ENCODE data around the gene TPM3. TPM values are rescaled to one million over a fixed set of nuclear protein-coding genes. Genes with fewer than 3 reads are reported as not detected.
"Not testable (repeated sequence)": the region's sequence is repeated elsewhere in the genome, so short reads cannot be mapped to it uniquely, and the experiment has no call there.

Gene TPM3
- total and polyA plus RNA-seq, 10 of the 15 experiments (the other 5 are each of a cell fraction or from before 2014, with no cell fraction given): 270 to 759 (median 505) TPM

- TF ChIP-seq HSF1 (IDR thresholded peaks at IDR 0.05; ENCODE audit: low read depth, low read length) (no peak), PKNOX1 (IDR thresholded peaks at IDR 0.05) (peak; percentile 87), PAX8 (IDR thresholded peaks at IDR 0.05) (no peak), MXI1 (IDR thresholded peaks at IDR 0.05; ENCODE audit: low read depth, low read length) (peak; percentile 68; the same call in 1 of the 2 replicates), KDM1A (IDR thresholded peaks at IDR 0.05; ENCODE audit: borderline replicate concordance) (no peak), ZSCAN29 (IDR thresholded peaks at IDR 0.05) (no peak), NR2F1 (conservative IDR thresholded peaks at IDR 0.05) (no peak), BMI1 (IDR thresholded peaks at IDR 0.05; ENCODE audit: borderline replicate concordance) (peak; percentile 45; the same call in 1 of the 2 replicates), CREM (IDR thresholded peaks at IDR 0.05; ENCODE audit: low read depth) (no peak), USF2 (IDR thresholded peaks at IDR 0.05; ENCODE audit: borderline replicate concordance, low read depth, low read length) (no peak)
Measured at GRCh38 chr1:154206196-154206595, 14.3 kb upstream of the TPM3 start, which contains the start of gene CFAP141 (continued).

GRCh38 chr1:154205778-154206177, 13.9 kb upstream of the TPM3 start:
- H3K9ac ChIP-seq (ENCODE audit: control insufficient read depth, insufficient read depth, low read length); H3K27me3 ChIP-seq (replicated peaks in 1 of 2; ENCODE audit: control insufficient read depth in 2 of 2, insufficient read depth in 2 of 2, low read length in 1 of 2); H3K4me1 ChIP-seq (ENCODE audit: control insufficient read depth, insufficient read depth, low read length); H4K20me1 ChIP-seq (ENCODE audit: control insufficient read depth, insufficient read depth); FAIRE-seq; H3K4me3 ChIP-seq; RAD21 ChIA-PET (ENCODE audit: unreplicated experiment); ATAC-seq; SMC1A ChIA-PET (ENCODE audit: uncharacterized antibody, unreplicated experiment); H3K79me2 ChIP-seq (ENCODE audit: control insufficient read depth, insufficient read depth, low read length); intact Hi-C loops (cut with micrococcal nuclease; ENCODE audit: unreplicated experiment); in situ Hi-C loops (cut with MboI); POLR2A ChIA-PET; H3K9me3 ChIP-seq (replicated peaks; ENCODE audit: control insufficient read depth, insufficient read depth, low read length); DNase-seq (ENCODE audit: low read depth, low spot score); CTCF ChIA-PET; H3K4me2 ChIP-seq (ENCODE audit: control insufficient read depth, insufficient read depth); H3K27ac ChIP-seq (ENCODE audit: control insufficient read depth, insufficient read depth); BruUV-seq (replicated peaks); H2AFZ ChIP-seq (ENCODE audit: control insufficient read depth, low read depth, low read length): not testable (repeated sequence)
- H3K36me3 ChIP-seq (ENCODE audit: control insufficient read depth in 2 of 2, insufficient read depth in 2 of 2, low read length in 1 of 2): peaks cover 2 to 16% of the 10 kb centered on the region in 2 experiments; a peak in 3 of 4 replicates
- WGBS (ENCODE audit: insufficient coverage, insufficient replicate concordance, low lambda C conversion rate, missing lambda C conversion rate): 87% methylated on average over 11 of the region's 11 CpGs

Data from GM12878 (cell line).